Adrenal gland (tissue), 5 donors: Measurements from ENCODE around the gene ADAM10.

Experiments
- CTCF ChIP-seq, 6 experiments: fragments of 450-650 bp in 4 of 6; fragments of 200-600 bp in 2 of 6; sonication (generic) in 1 of 6; IDR thresholded peaks; 1 replicate in 5 of 6; 2 replicates in 1 of 6; pipeline versions ENCODE4 v1.5.1 to v1.8.0; 2016 to 2021; ENCODE audit warnings: antibody characterized with exemption in 6 of 6, mild to moderate bottlenecking in 2 of 6, moderate library complexity in 1 of 6
- POLR2A ChIP-seq, 2 donors: fragments of 450-650 bp; IDR thresholded peaks; one replicate each; pipeline ENCODE4 v1.6.1; 2017; ENCODE audit warnings: antibody characterized with exemption in 2 of 2, mild to moderate bottlenecking in 2 of 2, moderate library complexity in 1 of 2
- donor health status: DM: no; HTN: no; CAD: no.

- TF ChIP-seq CTCF (IDR thresholded peaks at IDR 0.05) (no peak), POLR2A (IDR thresholded peaks at IDR 0.05) (no peak)
These were observed 7.3 kb downstream of the ADAM10 start for GRCh38 chr15:58742022-58742813.
